HPDE6-E6E7 (cell line): ENCODE data around the gene CHST15.

Experiments
- DNase-seq: peaks from one replicate; pipeline ENCODE4 v3.0.0; 2011; ENCODE audit warnings: missing footprints; ENCODE audit errors: extremely low spot score

The CHST15 gene

DNA sequence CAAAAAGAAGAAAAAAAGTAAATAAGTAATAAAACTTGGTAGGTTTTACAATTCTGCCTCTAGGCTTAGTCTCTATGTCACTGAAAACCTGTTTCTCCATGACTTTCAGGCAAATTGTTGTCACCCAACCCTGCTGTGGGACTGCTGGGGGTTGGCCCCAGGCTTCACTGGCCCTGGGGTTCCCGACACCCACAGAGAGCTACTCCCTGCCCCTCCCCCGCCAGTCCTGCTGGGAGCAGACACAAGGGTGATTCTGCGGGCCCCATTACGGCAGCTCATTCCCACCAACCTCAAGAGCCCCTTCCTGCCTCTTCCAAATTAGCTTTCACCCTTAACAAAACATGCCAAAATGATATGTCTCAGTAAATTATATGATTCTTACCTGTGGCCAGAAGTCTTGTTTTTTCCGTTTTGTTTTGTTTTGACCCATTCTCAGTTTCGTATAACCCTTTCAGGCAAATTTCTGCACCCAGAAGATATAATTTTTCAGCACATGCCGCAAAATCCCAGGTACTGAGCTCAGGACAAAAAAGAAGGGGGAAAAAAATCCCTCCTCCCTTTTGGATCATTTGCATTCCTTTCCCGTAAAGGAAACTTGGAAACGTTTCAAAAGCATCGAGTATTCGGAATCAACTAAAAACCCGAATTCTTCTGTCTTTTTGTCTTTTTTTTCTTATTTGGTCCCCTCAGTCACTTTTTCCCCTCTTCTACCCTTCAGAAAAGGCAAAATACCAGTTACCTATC is 27.8 kb downstream of the CHST15 start:
- no peak for DNase-seq

DNA sequence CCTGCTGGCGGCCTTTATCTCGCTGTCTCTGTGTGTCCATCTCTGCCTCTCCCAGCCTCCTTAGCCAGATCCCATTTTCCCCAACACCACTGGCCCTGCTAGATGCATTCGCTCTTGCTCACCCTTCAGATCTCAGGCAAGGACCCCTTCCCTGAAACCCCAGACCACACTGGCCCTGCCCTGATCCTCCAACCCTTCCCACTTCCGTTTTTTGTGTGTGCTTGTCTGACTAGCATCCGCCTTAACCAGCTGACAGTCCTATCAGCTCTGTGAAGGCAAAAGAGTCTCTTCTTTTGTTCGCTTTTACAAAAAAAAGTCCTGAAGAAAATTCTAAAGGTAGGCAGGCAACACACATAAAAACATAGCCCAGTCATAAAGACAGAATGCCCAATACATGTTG is 28.7 kb downstream of the CHST15 start:
- DNase-seq, result no peak

DNA sequence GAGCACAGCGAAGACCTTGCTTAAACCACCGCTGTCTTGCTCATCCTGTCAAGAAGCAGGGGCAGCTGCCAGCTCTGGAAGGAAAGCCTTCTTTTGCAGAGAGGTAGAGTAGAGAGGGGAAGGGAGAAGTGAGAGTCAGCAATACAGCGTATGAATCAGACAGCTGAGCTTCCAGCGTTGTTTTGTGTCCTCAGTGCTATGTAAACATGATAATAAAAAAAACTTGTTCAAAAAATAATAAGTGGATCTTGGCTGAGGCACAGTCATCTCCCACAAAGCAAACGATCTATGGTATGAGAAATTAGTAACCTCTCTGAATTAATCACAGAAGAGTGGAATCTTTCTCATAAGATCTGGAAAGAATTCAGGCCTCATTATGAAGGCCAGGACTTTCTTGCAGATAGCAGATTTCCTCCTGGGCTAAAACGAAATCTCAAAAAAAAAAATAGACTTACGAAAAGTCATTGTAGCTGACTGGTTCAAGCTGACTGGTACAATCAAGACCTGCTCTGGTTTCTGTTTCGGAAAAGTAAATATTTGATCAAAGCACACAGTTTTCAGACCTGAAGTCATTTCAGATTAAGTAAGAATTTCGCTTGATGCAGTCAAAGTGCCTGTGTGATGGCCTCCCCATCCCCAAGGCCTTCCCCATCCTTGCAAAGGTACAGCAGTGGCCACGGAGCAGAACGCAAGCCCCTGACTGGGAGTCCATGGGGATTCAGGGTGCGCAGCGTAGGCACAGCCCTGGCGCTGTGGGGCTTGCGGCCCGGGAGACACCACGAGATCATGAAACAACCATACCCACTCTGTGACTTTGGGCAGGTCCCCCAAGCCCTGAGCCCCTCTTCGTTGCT is 29.4 kb downstream of the CHST15 start:
- DNase-seq, result peak; percentile 72

DNA sequence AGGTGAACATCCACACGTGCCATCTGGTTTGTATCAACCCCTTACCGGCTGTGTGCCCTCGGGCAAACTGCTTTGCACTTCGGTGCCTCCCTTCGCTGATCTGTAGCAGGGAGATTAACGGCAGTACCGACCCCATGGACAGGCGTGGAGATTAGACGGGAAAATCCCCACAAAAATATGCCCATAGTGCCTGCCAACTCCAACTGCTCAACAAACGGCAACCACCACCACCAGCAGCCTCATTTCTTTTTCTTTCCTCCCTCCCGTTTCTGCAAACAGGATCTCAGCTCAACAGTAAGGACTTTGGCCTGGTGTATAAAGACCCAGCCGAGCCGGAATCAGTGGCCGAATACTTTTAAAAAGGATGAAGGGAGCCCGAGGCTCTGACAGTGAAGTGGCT is 31.0 kb downstream of the CHST15 start:
- DNase-seq, result no peak

DNA sequence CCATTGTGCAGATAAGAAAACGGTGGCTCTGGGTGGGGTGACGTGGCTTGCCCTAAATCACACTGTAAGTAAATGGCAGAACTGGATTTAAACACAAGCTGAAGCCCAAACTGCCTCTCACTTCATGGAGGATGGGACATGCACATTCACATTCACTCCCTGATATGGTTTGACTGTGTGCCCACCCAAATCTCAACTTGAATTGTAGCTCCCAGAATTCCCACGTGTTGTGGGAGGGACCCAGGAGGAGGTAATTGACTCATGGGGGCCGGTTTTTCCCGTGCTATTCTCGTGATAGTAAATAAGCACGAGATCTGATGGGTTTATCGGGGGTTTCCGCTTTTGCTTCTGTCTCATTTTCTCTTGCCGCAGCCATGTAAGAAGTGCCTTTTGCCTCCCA is 32.4 kb downstream of the CHST15 start:
- no peak for DNase-seq

DNA sequence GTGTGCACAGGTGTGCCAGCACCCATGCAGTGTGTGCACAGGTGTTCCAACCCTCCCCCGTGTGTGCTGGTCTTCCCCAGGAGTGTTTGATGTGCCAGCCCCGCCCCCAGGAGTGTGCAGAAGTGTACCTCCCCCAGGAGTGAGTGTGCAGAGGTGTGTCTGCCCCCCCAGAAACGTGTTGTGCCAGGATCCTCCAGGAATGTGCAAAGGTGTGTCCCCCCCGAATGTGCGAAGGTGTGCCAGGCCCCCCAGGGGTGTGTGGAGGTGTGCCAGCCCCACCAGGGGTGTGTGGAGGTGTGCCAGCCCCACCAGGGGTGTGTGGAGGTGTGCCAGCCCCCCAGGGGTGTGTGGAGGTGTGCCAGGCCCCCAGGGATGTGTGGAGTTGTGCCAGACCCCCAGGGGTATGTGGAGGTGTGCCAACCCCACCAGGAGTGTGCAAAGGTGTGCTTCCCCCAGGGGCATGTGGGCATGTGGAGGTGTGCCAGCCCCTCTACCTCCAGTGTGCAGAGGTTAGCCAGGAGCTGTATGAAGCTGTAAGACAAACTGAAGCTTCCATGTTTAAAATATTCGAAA is 33.2 kb downstream of the CHST15 start:
- DNase-seq, result no peak

DNA sequence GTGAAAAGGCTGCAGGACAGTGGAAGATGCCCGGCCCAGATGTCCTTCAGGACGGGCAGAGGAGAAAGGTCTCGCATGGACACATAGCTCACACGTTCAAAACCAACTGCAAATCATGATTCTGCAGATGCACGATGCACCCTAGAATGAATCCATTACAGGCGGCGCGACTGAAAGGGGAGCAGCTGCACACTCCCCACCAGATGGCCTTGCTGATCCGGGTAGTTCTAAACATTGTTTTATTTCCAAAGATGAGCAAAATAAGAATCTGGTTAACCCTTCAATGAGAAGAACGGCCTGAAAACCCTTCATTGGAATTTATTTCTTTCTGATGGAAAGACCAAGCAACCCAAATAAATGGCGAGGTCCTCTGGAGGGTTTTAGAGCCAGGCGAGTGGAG is 33.8 kb downstream of the CHST15 start:
- DNase-seq, result no peak

DNA sequence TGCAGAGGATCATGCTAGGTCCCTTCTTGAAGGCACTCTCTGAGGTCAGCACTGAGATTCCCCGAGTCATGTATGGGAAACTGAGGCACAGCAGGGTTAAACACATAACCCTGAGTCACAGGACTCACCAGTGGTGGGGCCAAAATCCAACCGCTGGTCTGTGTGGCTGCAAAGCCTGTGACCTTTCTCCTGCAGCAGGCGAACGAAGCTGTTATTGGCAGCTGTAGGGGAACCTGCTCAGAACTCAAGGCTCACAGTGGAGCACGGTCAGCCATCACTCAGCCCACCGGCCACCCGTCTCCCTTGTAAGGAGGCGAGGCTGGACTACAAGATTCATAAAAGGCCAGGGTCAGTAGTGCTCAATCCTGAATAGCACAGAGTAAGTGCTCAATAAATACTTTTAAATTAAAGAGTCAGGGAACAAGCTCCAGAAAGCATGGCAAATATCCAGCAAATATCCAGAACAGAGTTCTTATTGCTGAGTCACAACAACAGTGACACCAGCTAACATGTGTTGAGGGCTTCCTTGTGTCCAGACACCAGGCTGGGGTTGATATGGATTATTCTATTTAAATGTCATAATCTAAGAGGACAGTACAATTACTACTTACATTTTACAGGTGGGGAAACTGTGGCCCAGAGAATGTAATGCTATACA is 34.9 kb downstream of the CHST15 start:
- no peak for DNase-seq

DNA sequence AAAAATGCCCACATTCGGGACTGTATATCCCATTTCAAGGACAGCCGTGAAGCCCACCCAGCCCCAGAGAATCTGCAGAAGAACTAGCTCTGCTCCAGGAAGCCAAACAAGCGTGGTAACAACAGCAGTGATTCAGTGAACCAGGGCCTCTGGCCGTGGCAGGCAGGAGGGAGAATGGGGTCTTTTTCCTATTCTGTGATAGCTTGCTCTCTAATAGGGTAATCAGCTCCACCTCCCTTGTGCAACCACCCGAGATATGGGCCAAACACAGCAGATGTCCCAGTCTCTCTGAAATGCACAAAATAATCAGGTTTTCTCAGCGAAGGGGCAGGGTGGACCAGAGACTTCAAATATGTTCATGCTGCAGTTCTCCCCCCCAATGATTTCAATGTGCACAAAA is 35.8 kb downstream of the CHST15 start:
- no peak for DNase-seq

DNA sequence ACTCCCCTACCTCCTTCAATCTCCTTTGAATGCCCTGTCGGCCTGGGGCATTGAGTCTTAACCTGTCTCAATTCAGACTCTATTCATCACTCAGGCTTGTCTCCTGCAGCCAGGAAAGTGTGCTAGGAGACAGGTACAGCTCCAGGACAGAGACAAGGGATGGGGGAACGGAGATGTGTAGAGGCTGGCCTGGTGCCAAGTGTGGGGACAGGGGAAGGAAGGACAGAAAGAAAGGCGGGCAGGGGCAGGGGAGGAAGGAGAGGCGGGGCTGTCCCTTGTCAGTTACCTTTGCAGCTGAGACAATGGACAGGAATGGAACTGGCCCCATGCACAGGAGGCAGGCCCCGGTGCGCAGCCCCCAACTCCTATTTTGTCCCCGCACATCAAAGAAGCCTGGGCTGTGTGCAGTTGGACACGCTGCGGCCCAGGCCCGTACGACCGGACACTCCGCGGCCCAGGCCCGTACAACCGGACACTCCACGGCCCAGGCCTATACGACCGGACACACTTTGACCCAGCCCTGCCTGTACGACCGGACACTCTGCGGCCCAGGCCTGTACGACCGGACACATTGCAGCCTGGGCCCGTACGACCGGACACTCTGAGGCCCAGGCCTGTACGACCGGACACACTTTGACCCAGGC is 36.9 kb downstream of the CHST15 start:
- DNase-seq, result no peak

DNA sequence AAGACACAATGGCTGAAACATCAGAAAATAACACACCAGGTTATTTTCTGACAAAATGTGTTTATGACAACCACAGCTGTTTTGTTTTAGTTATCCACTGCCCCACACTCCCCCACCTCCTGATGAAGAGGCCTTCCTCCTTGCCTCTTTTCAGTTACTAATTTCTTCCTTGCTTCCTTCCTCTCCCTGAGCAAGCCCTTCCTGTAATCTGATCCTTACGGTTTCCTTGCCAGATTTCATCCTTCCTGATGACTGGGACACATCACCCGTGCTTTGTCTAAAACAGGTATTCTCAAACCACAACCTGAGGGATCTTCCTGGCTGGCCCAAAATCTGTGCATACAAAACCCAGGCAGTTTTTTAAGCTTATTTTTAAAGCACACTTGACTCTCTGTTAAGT is 39.4 kb downstream of the CHST15 start:
- DNase-seq, result no peak

DNA sequence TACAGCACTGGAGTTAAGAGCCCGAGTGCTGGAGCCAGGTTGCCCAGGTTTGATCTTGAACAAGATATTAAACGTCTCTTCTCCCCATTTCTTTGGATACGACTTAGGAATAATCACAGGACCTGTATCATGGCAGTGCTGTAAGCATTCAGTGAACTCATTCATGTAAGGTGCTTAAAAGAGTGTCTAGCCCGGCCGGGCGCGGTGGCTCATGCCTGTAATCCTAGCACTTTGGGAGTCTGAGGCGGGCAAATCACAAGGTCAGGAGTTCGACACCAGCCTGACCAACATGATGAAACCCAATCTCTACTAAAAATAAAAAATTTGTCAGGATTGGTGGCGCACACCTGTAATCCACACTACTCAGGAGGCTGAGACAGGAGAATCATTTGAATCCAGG is 40.8 kb downstream of the CHST15 start:
- no peak for DNase-seq

DNA sequence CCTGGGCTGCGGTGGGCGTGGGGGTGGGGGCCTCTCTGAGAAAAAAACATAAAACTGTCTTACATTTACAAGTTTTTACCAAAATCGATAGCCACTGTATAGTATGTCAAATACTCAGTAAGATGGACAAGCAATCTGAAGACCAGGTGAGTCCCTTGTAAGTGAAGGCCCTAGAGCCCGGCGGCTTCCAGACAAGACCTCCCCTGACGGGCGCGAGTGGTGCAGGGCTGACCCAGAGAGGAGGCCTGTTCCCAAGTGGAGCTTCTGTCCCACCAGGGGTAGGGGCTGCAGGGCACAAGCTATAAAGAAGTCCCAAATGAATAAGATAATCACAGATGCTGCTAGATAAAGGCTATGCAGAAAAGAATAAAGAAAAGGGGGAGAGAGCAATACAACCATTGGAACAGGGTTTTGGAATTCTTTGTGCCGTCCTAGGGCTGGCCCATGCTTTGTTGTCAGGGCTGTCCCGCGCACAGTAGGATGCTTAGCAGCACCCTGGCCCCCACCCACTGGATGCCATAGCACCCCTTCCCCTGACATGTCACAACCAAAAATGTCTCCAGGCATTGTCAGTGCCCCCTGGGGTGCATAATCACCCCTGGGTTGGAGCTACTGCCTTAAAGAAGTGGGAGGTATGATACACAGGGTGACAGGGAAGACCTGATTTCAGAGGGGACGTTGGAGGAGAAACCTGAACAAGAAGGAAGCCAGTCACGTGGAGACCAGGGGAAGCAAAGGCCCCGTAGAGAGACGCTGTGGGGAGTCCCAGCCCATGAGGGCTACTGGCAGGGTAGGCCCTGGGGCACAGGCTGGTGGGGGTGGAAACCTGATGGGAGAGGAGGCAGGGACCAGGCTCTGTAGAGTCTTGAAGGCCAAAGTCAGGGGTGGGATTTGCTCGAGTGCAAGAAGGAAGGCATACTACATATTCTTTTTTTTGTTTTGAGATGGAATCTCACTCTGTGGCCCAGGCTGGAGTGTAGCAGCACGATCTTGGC is 43.1 kb downstream of the CHST15 start:
- DNase-seq, result no peak

DNA sequence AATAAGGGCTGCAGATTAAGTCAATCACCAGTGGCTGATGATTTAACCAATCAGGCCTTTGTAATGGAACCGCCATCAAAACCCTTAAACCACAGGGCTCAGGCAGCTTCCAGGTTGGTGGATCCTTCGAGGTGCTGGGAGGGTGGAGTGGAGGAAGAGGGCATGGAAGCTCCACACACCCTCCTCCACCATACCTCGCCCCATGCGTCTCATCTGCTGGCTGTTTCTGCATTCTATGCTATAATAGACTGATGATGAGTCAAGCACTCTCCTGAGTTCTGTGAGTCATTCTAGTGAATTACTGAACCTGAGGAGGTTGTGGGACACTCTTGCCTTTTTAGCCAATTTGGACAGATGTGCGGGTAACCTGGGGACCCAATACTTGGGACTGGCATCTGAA is 43.9 kb downstream of the CHST15 start:
- DNase-seq, result peak; percentile 79

DNA sequence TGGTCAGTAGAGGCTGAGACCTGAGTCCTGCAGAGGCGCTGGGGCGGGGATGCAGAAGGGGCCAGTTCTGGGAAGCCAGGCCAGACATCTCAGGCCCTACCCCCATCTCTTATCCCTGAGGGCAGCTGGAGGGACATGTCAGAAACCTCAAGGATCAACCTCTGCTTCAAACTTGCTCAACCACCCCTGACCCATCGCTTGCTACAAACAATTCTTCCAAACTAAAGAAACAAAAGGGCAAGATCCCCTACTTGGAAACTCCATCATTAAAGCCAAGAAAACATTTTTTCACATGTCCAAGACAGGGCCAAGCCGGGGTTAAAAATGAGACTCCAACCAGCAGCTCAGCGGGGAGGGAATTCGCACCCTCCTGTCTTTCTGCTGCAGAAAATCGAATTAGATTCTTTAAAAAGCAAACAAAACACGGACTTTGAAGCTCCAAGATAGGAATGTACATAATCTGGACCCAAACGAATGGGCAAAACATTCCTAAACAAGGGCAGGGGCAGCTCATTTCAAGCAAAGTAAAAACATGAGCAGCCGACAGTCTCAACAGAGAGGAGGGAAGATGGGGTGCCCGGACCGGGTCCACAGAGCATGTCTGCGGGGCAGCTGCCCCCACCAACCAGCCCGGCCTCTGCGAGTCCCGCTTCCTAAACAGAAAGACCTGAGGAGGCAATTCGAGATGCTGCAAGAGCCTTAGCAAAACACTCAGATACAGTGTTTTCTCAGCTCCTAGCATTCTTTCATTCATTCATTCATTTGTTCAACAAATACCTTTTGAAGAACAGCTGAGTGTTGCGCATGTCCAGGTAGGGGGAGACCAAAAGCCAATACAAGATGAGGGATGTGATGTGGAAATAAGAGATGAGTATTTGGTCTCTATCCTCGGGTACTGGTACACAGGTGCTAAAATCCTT is 44.8 kb downstream of the CHST15 start:
- no peak for DNase-seq

DNA sequence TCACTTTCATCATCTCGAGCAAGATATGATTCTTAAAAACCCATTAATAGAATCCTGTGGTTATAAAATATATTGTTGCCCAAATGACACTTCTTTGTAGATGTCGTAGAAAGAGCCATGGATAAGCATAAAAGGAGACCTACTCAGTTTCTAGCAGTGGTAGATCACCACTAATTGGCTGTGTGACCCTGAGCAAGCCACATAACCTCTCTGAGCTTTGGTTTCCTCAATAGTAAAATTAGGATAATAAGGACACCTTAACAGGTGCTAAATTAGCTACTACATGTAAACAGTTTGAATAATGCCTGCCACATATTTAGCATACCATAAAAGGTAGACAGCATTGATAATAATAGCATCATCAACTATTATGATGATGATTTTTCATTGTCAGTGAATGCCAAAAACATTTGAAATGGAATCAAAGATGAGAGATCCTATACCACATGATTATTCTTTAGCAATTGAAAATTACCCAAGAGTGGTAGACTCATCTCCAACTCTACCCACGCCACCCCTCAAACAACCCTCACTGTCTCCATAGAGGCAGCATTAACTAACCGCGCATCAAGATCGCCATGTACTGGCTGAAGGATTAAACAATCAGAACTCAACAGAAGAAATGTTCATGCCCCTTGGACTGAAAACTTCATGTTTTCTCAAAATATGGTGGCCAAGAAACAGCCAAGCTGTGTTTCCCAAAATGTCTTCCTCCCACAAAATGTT is 45.8 kb downstream of the CHST15 start:
- DNase-seq, result no peak

DNA sequence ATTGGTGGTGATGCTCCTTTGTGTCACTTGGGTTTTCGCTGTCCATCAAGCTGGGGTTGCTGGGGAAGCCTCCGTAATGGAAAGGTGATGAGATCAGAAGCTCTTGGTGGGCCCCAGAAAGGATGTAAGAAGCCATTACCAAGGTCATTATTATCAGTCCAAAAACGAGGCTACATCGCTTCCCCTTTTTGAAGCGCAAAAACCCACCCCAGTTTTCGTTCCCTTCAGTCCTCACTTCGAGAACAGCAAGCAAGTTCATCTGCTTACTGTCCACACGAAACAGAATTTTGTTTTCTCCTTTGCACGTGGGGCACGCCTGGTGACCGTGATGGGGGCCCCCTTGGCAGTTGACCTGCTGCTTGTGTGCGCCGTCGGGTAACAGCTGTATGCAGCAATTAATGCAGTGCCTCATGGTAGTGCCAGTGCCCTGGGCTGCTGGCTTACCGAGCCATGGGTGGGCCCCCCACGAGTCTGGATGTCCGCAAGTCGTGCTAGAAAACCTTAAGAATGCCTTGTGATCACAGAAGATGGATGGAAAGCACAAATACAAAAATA is 47.5 kb downstream of the CHST15 start:
- DNase-seq, result no peak

DNA sequence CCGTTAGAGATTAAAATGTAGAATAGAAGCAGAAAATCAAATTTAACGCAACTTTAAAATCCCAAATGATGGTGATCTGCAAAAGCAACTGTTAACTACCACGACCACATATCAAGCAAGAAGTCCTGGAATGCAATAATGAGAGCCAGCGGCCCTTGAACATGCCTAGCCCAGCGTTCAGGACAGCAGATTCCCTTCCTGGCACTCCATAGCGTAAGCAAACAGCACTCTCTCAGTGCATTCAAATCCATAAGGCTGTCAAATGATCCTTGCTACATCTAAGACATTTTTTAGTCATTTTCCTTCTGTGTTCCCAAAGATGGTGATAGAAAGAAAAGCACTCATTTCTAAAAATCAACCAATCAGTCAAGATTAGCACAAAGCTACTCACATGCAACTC is 48.1 kb downstream of the CHST15 start:
- no peak for DNase-seq
